Measurements from ENCODE around the gene STXBP2.
"Not testable (repeated sequence)": the region's sequence is repeated elsewhere in the genome, so short reads cannot be mapped to it uniquely, and the experiment has no call there.

STXBP2 gene

DNA sequence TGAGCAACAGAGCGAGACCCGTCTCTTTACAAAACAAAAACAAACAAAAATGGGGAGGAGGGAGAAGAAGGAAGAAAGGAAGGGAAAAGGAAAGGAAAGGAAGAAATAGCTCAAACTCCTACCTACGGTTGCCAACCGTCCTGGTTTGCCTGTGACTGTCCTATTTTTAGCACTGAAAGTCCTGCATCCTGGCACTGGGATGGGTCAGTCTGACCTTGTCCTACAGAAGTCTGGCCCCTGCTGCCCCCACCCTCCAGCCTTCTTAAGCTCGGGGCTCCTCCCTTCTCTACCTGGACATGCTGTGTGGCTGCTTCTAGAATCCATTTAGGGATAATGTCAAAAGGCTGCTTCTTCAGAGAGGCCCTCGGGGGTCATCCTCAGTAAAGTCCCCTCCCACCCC, 1.2 kb upstream of the STXBP2 start:
- DNase-seq, result no peak

DNA sequence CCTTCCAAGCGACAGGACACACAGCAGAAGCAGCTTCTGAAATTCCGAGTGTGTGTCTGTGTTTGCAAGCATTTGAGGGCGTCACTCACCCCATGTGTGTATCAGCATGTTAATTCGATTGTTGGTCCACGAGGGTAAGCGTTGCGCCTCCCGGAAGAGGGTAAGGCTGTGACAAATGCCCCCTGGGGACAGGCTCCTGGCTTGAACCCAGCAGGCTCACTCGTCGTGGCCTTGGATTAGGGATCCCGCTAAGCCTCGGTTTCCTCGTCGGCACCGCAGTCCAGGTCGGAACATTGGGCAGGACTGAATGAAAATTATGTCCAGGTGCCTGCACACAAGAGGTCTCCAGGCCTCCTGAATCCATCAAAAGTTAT, 606 bp upstream of the STXBP2 start:
- no peak for DNase-seq

DNA sequence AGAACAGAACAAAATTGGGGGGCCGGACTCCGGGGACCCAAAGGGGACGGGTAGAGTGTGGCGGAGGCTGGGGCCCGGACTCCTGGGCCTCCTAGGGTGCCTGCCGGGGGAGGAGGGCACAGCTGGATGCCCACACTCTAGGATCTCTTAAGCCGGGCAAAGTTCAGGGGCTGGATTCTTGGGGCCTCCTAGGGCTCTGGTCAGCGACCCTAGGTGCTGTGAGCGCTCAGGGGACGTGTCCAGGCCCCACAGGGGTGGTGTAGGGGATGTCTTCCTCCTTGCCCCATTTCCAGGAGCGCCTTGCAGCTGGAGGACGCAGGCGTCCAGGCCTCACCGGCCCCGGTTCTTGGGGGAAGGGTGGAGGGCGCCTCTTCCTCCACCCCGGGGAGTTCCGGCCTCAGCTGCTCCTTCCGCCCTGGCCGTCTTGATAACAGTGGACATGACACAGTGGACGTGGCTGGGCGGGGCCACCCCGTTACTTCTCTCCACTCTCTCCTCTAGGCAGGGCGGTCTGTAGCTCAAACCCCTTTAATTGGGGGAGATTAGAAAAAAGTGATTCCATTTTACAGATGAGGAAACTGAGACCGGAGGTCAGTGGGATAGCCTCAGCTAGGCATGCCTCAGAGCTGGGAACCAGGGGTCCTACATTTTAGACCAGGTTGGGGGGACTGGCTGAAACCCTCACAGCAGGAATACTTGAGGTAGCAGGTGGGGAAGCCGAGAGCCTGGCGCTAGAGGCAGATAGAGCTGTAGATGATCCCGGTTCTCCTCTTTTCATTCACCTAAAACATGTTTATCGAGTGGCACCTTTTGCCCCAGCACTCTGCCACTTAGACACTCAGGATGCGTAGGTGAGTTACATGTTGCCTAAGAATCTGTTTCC, 705 bp downstream of the STXBP2 start:
- no peak for DNase-seq

DNA sequence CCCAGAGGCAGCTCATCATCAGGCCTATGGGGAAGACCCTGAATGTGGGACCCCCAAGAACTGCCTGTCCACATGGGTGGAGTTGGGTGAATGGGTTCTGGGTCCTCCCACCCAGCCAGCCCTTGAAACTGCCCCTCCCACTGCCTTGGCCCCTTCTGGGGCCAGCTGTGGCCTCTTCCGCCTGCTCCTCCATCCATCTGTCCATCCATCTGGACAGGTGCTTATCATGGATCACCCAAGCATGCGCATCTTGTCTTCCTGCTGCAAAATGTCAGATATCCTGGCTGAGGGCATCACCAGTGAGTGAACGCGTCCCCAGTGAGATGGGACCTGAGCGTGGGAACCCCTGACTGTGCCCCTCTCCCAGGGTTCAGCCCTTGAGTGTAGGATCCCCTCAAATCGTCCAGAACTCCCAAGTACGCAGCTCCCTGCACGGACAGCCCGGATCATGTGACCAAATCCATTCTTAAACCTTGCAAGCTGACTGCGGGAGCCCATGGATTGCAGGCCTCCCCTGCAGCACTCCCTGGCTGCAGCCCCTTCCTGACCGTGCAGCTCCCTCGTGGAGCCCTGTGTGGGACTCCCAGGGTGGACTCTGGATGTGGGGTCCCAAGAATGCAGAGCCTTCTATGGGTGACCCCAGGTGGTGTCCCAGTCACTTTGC, 2.0 kb downstream of the STXBP2 start:
- DNase-seq, result no peak

DNA sequence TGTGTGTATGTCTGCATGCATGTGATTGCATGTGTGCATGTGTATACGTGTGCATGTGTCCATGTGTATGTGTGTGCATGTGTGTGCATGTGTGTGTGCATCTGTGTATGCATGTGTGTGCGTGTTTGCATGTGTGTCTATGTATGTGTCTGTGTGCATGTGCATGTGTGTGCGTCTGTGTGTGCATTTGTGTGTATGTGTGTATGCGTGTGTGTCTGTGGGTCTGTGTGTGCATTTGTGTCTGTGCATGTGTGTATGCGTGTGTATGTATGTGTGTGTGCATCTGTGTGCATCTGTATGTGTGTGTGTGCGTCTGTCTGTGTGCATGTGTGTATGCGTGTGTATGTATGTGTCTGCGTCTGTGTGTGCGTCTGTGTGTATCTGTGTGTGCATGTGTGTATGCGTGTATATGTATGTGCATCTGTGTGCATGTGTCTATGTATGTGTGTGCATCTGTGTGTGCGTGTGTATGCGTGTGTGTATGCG, 3.0 kb downstream of the STXBP2 start:
- DNase-seq, result no peak

DNA sequence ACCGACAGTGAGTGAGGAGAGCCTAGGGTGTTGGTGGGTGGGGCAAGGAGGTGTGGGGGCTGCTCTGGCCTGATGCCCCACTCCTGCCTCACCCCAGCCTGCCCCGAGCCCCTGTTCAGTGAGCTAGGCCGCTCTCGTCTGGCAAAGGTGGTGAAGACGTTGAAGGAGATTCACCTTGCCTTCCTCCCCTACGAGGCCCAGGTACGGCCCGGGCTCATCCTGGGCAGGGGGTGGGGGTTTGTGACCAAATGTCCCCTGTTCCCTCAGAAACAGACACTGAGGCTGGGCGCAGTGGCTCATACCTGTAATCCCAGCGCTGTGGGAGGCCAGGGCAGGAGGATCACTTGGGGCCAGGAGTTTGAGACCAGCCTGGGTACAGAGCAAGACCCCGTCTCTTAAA, 3.9 kb downstream of the STXBP2 start:
- DNase-seq, result no peak

DNA sequence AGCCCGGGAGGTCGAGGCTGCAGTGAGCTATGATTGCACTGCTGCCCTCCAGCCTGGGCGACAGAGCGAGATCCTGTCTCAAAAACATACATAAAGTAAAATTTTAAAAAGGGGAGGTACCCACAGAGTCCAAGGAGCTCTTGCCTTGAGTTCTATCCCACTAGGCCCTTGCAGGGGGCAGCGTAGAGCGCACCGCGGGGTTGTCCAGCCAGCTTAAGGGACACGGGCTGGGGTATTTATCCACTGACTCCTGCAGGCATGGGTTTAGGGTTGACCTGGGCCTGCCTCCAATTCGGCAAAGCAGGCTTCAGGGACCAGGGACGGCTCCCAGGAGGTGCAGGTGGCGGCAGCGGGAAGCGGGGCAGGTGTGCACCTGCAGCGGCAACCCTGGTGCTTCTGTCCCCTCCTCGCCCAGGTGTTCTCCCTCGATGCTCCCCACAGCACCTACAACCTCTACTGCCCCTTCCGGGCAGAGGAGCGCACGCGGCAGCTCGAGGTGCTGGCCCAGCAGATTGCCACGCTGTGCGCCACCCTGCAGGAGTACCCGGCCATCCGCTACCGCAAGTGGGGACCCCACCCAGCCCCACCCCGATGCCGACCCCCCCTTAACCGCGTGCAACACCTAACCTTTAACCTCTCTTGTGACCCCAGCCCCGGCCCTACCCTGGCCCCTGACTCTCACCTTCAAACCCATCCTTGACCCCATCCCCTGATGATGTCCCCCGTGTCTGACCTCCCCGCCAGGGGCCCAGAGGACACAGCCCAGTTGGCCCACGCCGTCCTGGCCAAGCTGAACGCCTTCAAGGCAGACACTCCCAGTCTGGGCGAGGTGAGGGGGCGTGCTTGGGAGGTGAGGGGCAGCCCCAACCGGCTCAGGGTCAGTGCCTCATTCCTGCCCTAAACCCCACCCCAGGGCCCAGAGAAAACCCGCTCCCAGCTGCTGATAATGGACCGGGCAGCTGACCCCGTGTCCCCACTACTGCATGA, 4.7 kb downstream of the STXBP2 start:
- no peak for DNase-seq

DNA sequence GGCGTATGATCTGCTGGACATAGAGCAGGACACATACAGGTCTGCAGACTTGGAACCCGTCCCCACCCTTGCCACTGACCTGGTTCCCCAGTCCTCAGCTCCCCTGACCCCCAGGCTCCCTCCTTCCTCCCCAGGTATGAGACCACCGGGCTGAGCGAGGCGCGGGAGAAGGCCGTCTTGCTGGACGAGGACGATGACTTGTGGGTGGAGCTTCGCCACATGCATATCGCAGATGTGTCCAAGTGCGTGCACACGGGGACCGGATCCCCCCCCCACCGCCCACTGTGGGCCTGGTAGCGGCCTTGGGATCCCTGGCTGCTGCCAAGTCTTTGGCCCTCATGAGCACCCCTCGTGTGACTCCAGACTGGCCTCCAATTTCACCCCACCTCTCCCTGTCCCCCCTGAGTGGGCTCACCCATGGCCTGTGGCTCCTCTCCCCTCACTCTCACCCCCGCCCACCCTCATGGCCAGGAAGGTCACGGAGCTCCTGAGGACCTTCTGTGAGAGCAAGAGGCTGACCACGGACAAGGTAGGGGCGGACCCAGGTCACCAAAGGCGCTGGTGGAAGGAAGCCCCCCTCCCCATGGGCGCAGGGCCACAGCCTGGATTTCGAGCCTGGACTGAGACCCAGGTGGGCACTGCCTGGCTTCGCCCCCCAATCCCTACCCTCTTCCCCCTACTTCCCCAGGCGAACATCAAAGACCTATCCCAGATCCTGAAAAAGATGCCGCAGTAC, 5.6 kb downstream of the STXBP2 start:
- no peak for DNase-seq

DNA sequence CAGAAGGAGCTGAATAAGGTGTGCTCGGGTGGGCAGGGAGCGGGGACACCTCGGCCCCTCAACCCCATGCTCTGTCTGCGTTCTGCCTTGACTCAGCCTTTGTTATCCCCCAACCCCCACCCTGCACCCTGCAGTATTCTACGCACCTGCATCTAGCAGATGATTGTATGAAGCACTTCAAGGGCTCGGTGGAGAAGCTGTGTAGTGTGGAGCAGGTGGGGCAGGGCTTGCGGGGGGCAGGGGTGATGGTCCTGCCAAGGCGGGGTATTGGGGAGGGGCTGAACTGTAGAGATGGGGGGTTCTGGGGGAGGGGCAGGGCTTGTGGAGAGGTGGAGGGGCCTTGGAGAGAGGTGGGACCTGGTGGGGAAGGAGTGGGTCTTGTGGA, 6.1 kb downstream of the STXBP2 start:
- DNase-seq, result no peak

DNA sequence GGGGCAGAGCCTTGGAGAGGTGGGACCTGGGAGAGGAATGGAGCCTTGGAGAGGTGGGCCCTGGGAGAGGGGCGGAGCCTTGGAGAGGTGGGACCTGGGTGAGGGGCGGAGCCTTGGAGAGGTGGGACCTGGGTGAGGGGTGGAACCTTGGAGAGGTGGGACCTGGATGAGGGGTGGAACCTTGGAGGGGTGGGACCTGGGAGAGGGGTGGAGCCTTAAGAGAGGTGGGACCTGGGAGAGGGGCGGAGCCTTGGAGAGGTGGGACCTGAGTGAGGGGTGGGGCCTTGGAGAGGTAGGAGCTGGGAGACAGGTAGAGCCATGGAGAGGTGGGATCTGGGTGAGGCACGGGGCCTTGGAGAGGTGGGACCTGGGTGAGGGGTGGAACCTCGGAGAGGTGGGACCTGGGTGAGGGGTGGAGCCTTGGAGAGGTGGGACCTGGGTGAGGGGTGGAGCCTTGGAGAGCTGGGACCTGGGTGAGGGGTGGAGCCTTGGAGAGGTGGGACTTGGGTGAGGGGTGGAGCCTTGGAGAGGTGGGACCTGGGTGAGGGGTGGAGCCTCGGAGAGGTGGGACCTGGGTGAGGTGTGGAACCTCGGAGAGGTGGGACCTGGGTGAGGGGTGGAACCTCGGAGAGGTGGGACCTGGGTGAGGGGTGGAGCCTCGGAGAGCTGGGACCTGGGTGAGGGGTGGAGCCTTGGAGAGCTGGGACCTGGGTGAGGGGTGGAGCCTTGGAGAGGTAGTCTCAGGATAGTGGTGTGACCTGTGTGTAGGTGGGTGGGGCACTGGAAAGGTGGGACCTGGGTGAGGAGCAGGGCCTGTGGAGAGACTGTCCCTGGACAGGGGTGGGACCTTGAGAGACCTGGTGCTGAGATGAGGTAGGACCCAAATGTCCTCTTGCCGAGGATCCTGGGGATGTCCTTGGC, 7.0 kb downstream of the STXBP2 start:
- DNase-seq, result not testable (repeated sequence)

DNA sequence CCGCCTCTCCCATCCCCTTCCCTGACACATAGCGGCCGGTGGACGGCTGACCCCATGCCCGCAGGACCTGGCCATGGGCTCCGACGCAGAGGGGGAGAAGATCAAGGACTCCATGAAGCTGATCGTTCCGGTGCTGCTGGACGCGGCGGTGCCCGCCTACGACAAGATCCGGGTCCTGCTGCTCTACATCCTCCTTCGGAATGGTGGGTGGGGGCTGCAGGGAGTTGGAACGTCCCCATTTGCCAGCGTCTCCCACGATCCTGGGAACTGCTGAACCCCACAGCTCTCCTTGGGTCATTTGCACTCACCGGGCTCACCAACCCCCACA, 7.6 kb downstream of the STXBP2 start:
- DNase-seq, result no peak

DNA sequence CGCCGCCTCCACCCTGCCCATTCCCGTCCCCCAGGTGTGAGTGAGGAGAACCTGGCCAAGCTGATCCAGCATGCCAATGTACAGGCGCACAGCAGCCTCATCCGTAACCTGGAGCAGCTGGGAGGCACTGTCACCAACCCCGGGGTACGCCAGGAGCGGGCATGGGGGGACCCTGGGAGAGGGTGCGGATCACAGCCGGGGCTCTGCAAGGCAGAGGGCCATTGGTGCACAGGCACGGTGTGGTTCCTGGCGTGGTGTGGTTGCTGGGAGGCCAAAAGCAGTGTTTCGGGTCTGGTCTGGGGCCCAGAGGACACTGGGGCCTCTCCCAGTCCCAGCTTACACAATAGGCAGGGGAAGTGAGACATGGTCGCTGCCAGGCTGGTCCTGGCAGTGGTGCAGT, 8.3 kb downstream of the STXBP2 start:
- no peak for DNase-seq

DNA sequence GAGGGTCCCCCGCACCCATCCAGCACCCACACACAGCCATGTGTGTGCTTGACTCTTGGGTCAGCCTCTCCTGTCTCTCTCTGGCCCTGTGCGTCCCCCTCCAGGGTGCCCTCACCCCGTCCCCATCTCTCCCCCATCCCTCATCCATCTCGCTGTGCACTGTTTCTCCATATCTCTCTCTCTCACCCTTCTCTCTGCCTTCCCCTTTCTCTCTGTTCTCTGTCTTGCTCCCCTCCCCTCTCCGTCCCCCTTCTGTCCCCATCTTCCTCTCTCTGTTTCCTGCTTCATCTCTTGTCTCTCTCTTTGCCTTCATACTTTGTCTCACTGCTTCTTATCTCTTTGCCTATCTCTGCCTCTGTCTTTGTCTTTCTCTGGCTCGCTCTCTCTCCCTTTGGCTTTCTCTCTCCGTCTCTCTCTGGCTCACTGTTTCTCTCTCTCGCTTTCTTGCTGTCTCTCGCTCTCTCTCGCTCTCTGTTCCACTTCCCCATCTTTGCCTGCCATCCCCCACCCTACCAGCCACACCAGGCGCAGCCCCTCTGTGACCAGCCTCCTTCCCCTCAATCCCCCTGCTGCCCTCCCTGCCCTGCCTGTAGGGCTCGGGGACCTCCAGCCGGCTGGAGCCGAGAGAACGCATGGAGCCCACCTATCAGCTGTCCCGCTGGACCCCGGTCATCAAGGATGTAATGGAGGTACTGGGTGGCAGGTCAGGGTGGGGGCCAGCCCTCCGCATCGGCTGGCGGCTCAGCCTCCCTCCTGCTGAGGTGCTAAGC, 8.9 kb downstream of the STXBP2 start:
- DNase-seq, result no peak

DNA sequence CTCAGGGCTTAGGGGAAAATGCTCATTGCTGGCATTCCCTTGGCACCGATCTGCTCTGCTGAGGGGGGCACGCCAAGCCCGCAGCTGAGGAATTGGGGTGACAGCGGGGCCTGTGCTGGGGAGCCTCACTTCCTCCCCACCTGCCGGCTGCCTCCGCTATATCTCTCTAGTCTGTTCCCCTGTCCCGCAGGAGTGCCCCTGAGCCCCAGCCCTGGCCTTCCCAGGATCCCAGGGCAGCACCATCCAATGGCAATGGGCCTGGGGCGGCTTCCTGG, 9.5 kb downstream of the STXBP2 start:
- no peak for DNase-seq

DNA sequence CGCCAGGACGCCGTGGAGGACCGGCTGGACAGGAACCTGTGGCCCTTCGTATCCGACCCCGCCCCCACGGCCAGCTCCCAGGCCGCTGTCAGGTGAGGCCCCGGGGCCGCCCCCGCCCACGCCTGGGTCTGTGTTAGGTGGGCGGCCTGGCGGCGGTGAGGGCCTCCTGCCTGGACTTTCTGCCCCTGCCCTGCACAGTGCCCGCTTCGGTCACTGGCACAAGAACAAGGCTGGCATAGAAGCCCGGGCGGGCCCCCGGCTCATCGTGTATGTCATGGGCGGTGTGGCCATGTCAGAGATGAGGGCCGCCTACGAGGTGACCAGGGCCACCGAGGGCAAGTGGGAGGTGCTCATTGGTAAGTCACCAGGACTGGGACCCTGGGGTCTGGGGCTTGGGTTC, 10.2 kb downstream of the STXBP2 start:
- no peak for DNase-seq

DNA sequence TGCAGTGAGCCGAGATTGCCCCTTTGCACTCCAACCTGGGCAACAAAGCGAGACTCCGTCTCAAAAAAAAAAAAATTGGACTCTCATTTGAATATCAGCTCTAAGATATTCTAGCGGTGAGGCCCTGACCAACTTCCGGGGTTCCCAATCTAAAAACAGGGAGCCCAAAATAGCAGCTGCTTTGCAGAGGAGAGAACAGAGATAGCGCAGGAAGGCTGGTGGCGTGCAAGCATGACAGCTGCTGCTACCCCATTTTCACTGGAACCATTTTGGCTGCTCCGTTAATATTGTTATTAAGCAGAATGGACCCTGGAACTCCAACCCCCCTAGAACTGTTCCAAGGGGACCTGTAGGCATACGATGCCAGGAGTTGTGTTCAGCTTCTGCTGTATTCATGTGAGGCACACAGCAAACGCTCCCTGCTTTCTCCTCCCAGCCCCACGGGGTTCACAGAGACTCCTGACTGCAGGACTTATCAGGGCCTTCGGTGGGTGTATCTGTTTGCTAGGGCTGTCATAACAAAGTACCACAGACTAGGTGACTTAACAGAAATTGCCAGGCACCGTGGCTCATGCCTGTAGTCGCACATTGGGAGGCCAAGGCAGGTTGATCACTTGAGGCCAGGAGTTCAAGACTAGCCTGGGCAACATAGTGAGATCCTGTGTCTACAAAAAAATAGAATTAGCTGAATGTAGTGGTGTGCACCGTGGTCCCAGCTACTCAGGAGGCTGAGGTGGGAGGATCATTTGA, 11.5 kb downstream of the STXBP2 start:
- no peak for DNase-seq

DNA sequence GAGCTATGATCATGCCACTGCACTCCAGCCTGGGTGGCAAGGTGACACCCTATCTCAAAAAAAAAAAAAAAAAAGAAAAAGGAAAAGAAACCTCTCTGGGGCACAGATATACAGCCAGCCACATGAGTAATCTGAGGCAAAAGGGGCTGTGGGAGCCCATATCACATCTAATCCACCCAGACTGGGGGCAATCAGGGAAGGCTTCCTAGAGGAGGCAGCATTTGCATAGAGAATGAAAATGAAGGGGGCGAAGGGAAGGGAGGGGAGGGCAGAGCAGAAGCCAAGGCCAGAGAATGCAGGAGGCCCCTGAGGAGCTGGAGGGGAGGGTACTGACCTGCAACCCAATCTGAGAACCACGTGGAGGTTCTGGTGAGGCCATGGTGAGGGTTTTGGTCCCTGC, 13.2 kb downstream of the STXBP2 start:
- no peak for DNase-seq

DNA sequence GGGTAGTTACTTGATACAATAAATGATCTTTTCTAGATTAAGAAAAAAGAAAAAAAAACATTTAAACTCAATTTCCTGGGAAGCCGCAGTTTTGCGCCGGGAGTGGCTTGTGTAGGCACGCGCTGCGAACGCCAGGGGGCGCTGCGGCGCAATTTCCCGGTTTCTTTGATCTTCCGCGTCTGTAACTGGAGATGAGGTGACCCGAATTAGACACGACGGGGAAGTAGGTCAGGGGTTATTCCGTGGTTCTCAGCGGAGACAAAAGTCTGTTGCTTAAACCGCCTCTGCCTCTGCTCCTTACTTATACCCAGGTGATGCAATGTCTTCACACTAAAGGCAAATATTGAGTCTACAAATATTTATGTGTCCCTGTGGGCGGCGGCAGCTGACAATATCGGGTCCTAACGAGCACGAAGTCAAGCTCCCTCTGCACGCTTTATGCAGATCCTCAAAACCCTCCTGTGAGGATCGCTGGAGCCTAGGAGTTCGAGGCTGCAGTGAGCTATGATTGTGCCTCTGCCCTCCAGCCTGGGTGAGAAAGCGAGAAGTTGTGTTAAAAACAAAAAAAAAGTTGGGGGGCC, 15.2 kb downstream of the STXBP2 start:
- peak; percentile 72 for DNase-seq

DNA sequence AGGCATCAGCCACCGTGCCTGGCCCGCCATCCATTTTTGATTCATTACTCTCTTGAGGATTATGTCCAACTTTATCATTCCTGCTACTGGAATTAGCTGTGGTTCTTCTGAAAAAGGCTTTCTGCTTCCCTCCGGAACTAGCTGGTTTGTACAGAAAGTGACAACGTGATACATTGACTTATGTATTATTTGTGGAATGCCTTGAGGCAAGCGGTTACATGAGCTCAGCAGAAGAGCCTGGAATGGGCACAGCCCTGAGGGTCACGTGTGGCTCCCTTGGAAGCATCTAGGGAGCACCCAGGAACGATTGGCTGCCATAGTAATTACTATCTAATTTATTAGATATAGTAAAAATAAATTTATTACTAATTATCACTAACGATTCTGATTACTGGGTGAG, 17.5 kb downstream of the STXBP2 start:
- DNase-seq, result no peak

DNA sequence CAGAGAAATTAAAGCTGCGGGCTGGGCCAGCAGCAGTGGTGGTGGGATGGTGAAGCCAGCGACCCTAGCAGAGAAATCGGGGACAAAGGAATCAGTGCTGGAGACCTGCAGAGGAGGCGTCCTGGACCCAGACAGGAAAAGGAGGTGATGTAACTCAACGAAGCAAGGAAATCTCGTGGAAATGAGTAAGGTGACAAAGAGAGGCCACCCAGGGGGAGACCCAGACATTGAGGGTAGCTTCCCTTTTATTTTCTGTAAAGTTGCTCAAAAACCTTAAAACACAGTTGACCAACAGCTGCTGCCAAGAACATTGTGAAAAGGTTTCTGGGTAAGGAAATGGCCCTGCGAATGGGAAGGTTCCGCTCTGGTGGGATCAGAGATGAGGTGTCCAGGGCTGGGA, 18.7 kb downstream of the STXBP2 start:
- DNase-seq, result no peak

Measured in NCI-H2029 treated with DMSO at 0.1 percent for 48 hours (cell line).